Measurements from ENCODE around the gene P4HA1. TPM values are rescaled to one million over a fixed set of nuclear protein-coding genes. Genes with fewer than 3 reads are reported as not detected.

The P4HA1 gene
- total and polyA plus RNA-seq, 9 of the 15 experiments (the other 6 are each of a cell fraction or from before 2014, with no cell fraction given): 20.2 to 177 (median 28.6) TPM

DNA sequence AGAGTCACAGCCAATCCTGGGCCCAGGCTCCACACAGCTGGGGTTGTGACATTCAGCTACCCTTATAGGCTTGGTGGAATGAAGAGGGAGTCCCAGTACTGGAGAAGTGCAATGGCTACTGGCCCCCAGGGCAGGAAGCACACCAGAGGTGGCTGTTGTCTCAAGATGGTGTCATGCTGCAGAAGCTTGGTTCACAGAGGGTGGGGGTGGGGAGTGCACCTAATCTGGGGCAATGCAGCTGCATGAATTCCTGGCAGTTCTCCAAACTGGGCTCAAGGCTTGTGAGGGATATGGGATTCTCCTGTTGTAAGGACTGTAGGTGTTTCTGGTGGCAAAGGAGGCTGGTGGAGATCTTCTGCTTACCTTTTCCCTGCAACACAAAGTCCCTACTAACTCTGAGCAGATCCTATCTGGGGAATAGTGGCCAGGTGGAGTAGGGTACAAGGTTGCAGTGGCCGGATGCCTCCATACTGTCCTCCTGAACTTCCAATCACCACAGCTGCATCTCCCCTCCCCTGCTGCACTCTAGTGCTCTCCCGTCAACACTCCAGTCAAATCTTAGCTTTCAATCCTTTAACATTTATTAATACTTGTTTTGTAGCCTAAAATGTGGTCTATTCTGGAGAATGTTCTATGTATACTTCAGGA, 114.7 kb downstream of the P4HA1 start (continued):
- TF ChIP-seq NCOR1 (IDR thresholded peaks at IDR 0.05): peak; percentile 71
- TF ChIP-seq CCNT2 (IDR thresholded peaks at IDR 0.05; ENCODE audit: borderline replicate concordance, extremely low read depth, insufficient read length, low read depth, low read length): no peak
- no peak for TF ChIP-seq ZNF217 (CRISPR knock-in tag; IDR thresholded peaks at IDR 0.05)
- TF ChIP-seq ATF7 (IDR thresholded peaks at IDR 0.05): peak; percentile 46
- no peak for TF ChIP-seq SAP30 (IDR thresholded peaks at IDR 0.05; ENCODE audit: borderline replicate concordance, insufficient read depth, low read depth, low read length, poor library complexity, severe bottlenecking)
- peak; percentile 48; the same call in 1 of the 2 replicates for TF ChIP-seq STAT5A (IDR thresholded peaks at IDR 0.05; ENCODE audit: borderline replicate concordance, low read length)
- no peak for TF ChIP-seq ESRRA (IDR thresholded peaks at IDR 0.05; ENCODE audit: borderline replicate concordance, low read depth)
- TF ChIP-seq MTA3 (IDR thresholded peaks at IDR 0.05; ENCODE audit: borderline replicate concordance): peak; percentile 57; the same call in 1 of the 2 replicates
- TF ChIP-seq ZNF318 (IDR thresholded peaks at IDR 0.05; ENCODE audit: borderline replicate concordance in 1 of 2, low read depth in 1 of 2): 0 out of 4 replicates have a peak, but pooled peaks of 1 of the 2 experiments have one; percentile 19
- TF ChIP-seq GATA2 (CRISPR knock-in tag; IDR thresholded peaks at IDR 0.05): peak; percentile 76
- TF ChIP-seq NFIC (IDR thresholded peaks at IDR 0.05): peak; percentile 97
- peak; percentile 15; the same call in 1 of the 2 replicates for TF ChIP-seq L3MBTL2 (IDR thresholded peaks at IDR 0.05)
- peak; percentile 72 for TF ChIP-seq MTA2 (IDR thresholded peaks at IDR 0.05; ENCODE audit: low read depth)
- 0 out of 4 replicates have a peak, but pooled peaks of 1 of the 2 experiments have one; percentile 32 for TF ChIP-seq MLLT1 (IDR thresholded peaks at IDR 0.05)
- peak; percentile 80 to 81 for TF ChIP-seq TRIM24 (IDR thresholded peaks at IDR 0.05)
- 0 out of 2 replicates have a peak, but pooled peaks have one; percentile 39 for TF ChIP-seq MYC (IDR thresholded peaks at IDR 0.05; ENCODE audit: low read depth, low read length)
- TF ChIP-seq MYC (CRISPR knock-in tag; IDR thresholded peaks at IDR 0.05; ENCODE audit: borderline replicate concordance, low read depth): no peak
- peak; percentile 49; the same call in 1 of the 2 replicates for TF ChIP-seq SMARCE1 (IDR thresholded peaks at IDR 0.05)
- TF ChIP-seq RBBP5 (IDR thresholded peaks at IDR 0.05; ENCODE audit: borderline replicate concordance, insufficient read depth, low read length, poor library complexity, severe bottlenecking): peak; percentile 50
